Measurements from ENCODE around the gene DAPK2. TPM values are rescaled to one million over a fixed set of nuclear protein-coding genes. Genes with fewer than 3 reads are reported as not detected.

Gene DAPK2
- total RNA-seq, 4 donors from 2014 or later: 45.1 to 244 (median 107) TPM

DNA sequence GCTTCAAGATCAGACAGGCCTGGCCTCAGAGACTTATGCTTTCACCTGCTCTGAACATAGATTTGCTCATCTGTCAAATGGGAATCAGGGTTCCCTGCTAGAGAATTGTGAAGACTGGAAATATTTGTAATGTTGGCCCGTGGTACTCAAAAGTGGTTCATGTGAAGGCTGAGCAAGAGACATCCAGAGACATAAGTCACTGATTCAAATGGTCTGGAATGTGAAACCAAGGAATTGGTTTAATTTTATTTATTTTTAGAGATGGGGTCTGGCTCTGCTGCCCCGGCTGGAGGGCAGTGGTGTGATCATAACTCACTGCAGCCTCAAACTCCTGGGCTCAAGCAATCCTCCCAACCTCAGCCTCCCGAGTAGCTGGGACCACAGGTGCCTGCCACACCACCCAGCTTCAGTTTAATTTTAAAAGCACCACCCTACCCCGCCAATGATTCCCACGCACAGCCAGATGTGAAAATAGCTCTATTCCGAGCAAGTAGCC is 60.1 kb downstream of the DAPK2 start:
- DNase-seq: no peak
- 66% methylated on average over 6 of the region's 6 CpGs; no CpG with 5 or more reads in 1 of the 2 donors for WGBS, 2 donors (ENCODE audit: low coverage in 1 of 2)
- Histone ChIP-seq H3K4me1 (peaks cover 0 to 17% (median 3%) of the 10 kb centered on the region in 4 donors), H3K27me3 (no peaks in the 10 kb centered on the region), H3K36me3 (no peaks in the 10 kb centered on the region), H3K27ac (peak overlapping the region in 3 of 4 donors; percentile 6 to 33 (median 13)), H3K4me3 (no peak overlapping the region), H3K9me3 (no peaks in the 10 kb centered on the region)
- in situ Hi-C loops (cut with MboI; ENCODE audit: low pct_ligation_motif_present in 1 of 4, low pct_unique_long_range_greater_than_20kb in 1 of 4, low sequenced_read_pairs in 3 of 4): no loop called here
- TF ChIP-seq EP300 (IDR thresholded peaks at IDR 0.05; ENCODE audit: low read depth) (no peak), POLR2A (IDR thresholded peaks at IDR 0.05) (no peak), POLR2AphosphoS5 (IDR thresholded peaks at IDR 0.05) (no peak)
- TF ChIP-seq, protein P1, sequence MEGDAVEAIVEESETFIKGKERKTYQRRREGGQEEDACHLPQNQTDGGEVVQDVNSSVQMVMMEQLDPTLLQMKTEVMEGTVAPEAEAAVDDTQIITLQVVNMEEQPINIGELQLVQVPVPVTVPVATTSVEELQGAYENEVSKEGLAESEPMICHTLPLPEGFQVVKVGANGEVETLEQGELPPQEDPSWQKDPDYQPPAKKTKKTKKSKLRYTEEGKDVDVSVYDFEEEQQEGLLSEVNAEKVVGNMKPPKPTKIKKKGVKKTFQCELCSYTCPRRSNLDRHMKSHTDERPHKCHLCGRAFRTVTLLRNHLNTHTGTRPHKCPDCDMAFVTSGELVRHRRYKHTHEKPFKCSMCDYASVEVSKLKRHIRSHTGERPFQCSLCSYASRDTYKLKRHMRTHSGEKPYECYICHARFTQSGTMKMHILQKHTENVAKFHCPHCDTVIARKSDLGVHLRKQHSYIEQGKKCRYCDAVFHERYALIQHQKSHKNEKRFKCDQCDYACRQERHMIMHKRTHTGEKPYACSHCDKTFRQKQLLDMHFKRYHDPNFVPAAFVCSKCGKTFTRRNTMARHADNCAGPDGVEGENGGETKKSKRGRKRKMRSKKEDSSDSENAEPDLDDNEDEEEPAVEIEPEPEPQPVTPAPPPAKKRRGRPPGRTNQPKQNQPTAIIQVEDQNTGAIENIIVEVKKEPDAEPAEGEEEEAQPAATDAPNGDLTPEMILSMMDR (IDR thresholded peaks at IDR 0.05): no peak
- intact Hi-C loops (cut with DNase I; ENCODE audit: low total_unique reads): no loop called here

DNA sequence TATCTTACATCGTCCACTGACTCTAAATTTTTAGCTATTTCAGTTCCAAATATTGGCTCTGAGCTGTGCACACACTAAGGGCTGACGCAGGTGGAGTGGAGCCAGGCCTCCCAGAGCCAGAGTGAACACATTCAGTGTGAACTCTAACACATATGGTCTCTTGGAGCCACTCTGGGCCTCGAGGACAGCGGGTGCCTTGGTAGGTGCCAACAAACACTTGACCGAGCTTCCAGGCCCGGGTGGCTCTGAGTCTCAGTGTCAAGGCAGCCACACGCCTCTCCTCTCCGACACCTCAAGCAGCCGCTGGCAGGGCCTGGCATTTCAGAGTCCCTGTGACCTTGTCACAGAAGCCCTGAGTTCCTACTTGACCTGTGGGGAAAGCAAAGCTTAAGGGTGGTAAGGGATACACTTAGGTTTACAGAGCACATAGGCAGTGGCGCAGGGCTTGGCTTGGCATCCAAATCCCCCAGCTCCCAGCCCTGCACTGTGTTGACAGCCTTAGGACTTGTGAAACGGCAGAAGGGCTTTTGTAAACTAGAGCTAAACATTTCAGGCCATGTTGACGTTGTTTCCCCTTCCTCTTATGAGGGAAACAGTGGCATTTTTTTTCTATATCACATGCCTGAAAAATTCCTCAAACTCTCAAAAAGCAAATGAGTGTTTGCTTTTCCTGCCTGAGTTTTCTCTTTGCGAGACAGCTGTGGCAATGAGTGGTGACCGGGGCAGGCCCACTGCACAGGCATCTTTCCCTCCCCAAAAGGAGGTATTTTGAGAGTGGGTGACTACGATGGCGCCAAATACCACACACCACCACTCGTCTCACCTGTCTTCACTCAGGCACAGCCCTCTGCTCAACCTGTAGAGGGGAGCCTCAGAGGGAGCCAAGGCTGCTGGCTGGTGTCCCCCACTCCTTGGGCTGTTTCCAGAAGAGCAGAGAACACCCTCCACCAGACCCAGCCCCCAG is 60.8 kb downstream of the DAPK2 start:
- no peak overlapping the region for H3K4me3 ChIP-seq
- peak overlapping the region; percentile 6 to 53 (median 30) for H3K27ac ChIP-seq
- H3K36me3 ChIP-seq: no peaks in the 10 kb centered on the region
- in situ Hi-C loops (cut with MboI; ENCODE audit: low pct_ligation_motif_present in 1 of 4, low pct_unique_long_range_greater_than_20kb in 1 of 4, low sequenced_read_pairs in 3 of 4) (no loop called here), intact Hi-C loops (cut with DNase I; ENCODE audit: low total_unique reads) (no loop called here)
- H3K9me3 ChIP-seq: no peaks in the 10 kb centered on the region
- peaks cover 0 to 11% (median 3%) of the 10 kb centered on the region in 4 donors for H3K4me1 ChIP-seq
- H3K27me3 ChIP-seq: no peaks in the 10 kb centered on the region
- DNase-seq: no peak
- TF ChIP-seq POLR2A (IDR thresholded peaks at IDR 0.05) (no peak), POLR2AphosphoS5 (IDR thresholded peaks at IDR 0.05) (no peak), EP300 (IDR thresholded peaks at IDR 0.05; ENCODE audit: low read depth) (no peak)
- TF ChIP-seq, protein P1 (IDR thresholded peaks at IDR 0.05): no peak
- 83% methylated on average over 17 of the region's 17 CpGs; no CpG with 5 or more reads in 1 of the 2 donors for WGBS, 2 donors (ENCODE audit: low coverage in 1 of 2)

DNA sequence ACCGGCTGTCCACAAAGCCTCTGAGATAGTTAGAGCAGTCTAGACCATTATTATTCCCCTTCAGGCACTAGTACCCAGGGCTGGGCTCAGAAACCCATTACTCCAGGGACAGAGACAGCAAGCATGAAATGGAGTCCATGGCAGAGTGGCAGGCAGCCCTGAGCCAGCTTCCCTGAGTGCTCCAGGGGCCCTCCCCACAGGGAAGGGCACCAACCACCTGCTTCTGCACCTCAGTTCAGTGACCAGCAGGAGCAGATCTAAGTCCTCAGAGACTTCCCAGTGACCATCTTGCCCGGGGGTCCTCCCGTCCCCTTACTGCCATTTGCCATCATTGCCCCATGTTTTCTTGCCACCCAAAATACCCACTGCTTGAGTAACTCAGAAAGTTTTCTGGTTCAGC is 62.0 kb downstream of the DAPK2 start:
- H3K27ac ChIP-seq: no peak overlapping the region
- H3K4me1 ChIP-seq: peaks cover 0 to 11% (median 3%) of the 10 kb centered on the region in 4 donors
- 98% methylated on average over 3 of the region's 3 CpGs; no CpG with 5 or more reads in 1 of the 2 donors for WGBS, 2 donors (ENCODE audit: low coverage in 1 of 2)
- TF ChIP-seq POLR2A (IDR thresholded peaks at IDR 0.05) (no peak), EP300 (IDR thresholded peaks at IDR 0.05; ENCODE audit: low read depth) (no peak), POLR2AphosphoS5 (IDR thresholded peaks at IDR 0.05) (no peak)
- TF ChIP-seq, protein P1 (IDR thresholded peaks at IDR 0.05): no peak
- intact Hi-C loops (cut with DNase I; ENCODE audit: low total_unique reads) (no loop called here), in situ Hi-C loops (cut with MboI; ENCODE audit: low pct_ligation_motif_present in 1 of 4, low pct_unique_long_range_greater_than_20kb in 1 of 4, low sequenced_read_pairs in 3 of 4) (no loop called here)
- H3K4me3 ChIP-seq: no peak overlapping the region
- no peak for DNase-seq
- no peaks in the 10 kb centered on the region for H3K9me3 ChIP-seq
- H3K36me3 ChIP-seq: no peaks in the 10 kb centered on the region
- no peaks in the 10 kb centered on the region for H3K27me3 ChIP-seq

DNA sequence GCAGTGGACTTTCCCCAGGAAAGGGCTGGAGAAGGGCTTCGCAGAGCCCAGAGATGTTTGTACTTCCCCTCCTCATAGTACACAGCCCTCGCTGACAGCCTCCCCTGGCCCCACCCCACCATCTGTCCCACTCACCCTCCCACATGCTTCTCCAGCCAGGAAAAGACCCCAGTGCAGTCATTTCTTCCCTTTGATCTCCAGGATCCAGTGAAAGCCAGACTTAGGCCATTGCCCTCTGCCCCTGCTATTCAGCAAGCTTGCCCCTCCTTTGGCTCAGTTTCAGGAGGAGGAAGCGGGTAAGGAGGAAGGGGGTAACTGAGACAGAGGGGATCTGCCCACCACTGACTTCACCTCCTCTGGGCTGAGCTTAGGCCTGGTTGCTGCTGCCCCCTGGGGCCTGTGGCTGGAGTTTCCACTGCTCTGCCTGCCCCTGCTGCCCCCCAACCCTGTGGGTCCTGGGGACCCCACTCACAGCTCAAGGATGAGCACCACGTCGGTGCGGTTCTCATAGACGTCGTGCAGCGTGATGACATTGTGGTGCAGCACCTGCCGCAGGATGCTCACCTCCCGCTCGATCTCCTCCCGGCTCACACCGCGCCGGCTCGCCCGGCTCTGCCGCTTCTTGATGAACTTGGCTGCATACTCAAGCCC is 63.1 kb downstream of the DAPK2 start:
- intact Hi-C loops (cut with DNase I; ENCODE audit: low total_unique reads): no loop called here
- no peaks in the 10 kb centered on the region for H3K27me3 ChIP-seq
- peaks cover 7 to 22% (median 12%) of the 10 kb centered on the region in 4 donors for H3K4me1 ChIP-seq
- H3K36me3 ChIP-seq: no peaks in the 10 kb centered on the region
- no peak for DNase-seq
- TF ChIP-seq EP300 (IDR thresholded peaks at IDR 0.05; ENCODE audit: low read depth): no peak
- no peak for TF ChIP-seq POLR2A (IDR thresholded peaks at IDR 0.05)
- TF ChIP-seq, protein P1 (IDR thresholded peaks at IDR 0.05): no peak
- no peak for TF ChIP-seq POLR2AphosphoS5 (IDR thresholded peaks at IDR 0.05)
- in situ Hi-C loops (cut with MboI; ENCODE audit: low pct_ligation_motif_present in 1 of 4, low pct_unique_long_range_greater_than_20kb in 1 of 4, low sequenced_read_pairs in 3 of 4): no loop called here
- H3K4me3 ChIP-seq: no peak overlapping the region
- H3K27ac ChIP-seq: no peak overlapping the region
- H3K9me3 ChIP-seq: no peaks in the 10 kb centered on the region
- 86% methylated on average over 19 of the region's 19 CpGs; no CpG with 5 or more reads in 1 of the 2 donors for WGBS, 2 donors (ENCODE audit: low coverage in 1 of 2)

Measured in transverse colon (tissue), 4 donors.